GM21576 (cell line): Measurements from ENCODE around the gene GJC1.

ENCODE experiments used
- ATAC-seq: cut with Tn5 transposase; IDR thresholded peaks from one replicate; pipeline ENCODE4 v1.9.1; 2021; ENCODE audit warnings: mild to moderate bottlenecking, moderate library complexity; ENCODE audit not compliant: unreplicated experiment

Gene GJC1

GRCh38 chr17:44778656-44779210, 51.4 kb downstream of the GJC1 start:
- ATAC-seq: no peak

GRCh38 chr17:44777394-44778348, 52.4 kb downstream of the GJC1 start:
- ATAC-seq: no peak

GRCh38 chr17:44776628-44777393, 53.3 kb downstream of the GJC1 start:
- no peak for ATAC-seq

GRCh38 chr17:44775838-44776621, 54.1 kb downstream of the GJC1 start:
- ATAC-seq: peak; percentile 5

- ATAC-seq: peak; percentile 76
Observed at GRCh38 chr17:44775136-44775837, 54.8 kb downstream of the GJC1 start.

GRCh38 chr17:44774271-44775135, 55.6 kb downstream of the GJC1 start:
- no peak for ATAC-seq

GRCh38 chr17:44773140-44773539, 56.9 kb downstream of the GJC1 start:
- no peak for ATAC-seq

GRCh38 chr17:44772308-44773045, 57.6 kb downstream of the GJC1 start:
- ATAC-seq: no peak

GRCh38 chr17:44770166-44770925, 59.7 kb downstream of the GJC1 start:
- no peak for ATAC-seq

GRCh38 chr17:44769647-44770084, 60.4 kb downstream of the GJC1 start:
- ATAC-seq: no peak

GRCh38 chr17:44769230-44769629, 60.9 kb downstream of the GJC1 start:
- no peak for ATAC-seq

- no peak for ATAC-seq
Observed at GRCh38 chr17:44768505-44769142, 61.5 kb downstream of the GJC1 start.

- no peak for ATAC-seq
Observed at GRCh38 chr17:44767493-44767892, 62.6 kb downstream of the GJC1 start.

- ATAC-seq: no peak
Observed at GRCh38 chr17:44766409-44767038, 63.6 kb downstream of the GJC1 start.

- ATAC-seq: no peak
Observed at GRCh38 chr17:44765965-44766364, 64.1 kb downstream of the GJC1 start.

GRCh38 chr17:44763170-44763569, 66.9 kb downstream of the GJC1 start:
- no peak for ATAC-seq
